GM19395 (cell line): ENCODE measurements around the gene DTNB.
"Not testable (repeated sequence)": the region's sequence is repeated elsewhere in the genome, so short reads cannot be mapped to it uniquely, and the experiment has no call there.

ENCODE experiments used
- ATAC-seq: cut with Tn5 transposase; IDR thresholded peaks from one replicate; pipeline ENCODE4 v1.9.1; 2021; ENCODE audit warnings: mild to moderate bottlenecking, moderate library complexity; ENCODE audit not compliant: unreplicated experiment

DTNB gene

DNA sequence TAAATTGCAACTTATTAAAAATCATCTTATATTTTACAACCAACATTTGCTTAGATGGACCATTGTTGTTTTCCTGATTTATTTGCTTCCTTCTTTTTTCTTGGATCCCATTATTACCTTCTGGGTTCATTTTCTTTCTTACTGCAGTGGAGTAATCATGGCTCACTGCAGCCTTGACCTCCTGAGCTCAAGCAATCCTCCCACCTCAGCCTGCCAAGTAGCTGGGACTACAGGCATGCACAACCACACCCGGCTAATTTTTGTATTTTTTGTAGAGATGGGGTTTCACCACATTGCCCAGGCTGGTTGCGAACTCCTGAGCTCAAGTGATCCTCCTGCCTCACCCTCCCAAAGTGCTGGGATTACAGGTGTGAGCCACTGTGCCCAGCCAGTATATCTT, 123.8 kb downstream of the DTNB start:
- not testable (repeated sequence) for ATAC-seq

GRCh38 chr2:25548601-25549000, 124.8 kb downstream of the DTNB start:
- no peak for ATAC-seq

DNA sequence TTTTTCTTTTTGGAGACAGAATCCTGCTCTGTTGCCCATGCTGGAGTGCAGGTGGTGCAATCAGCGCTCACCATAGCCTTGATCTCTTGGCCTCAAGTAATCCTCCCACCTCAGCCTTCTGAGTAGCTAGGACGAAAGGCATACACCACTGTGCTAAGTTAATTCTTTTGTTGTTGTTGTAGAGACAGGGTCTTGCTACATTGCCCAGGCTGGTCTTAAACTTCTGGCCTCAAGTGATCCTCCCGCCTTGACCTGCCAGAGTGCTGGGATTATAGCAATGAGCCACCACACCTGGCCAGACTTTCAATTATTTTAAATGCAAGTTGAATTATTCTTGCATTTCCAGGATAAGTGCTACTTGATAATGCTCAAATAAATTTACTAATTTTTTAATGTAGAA, 126.5 kb downstream of the DTNB start:
- ATAC-seq = no peak

DNA sequence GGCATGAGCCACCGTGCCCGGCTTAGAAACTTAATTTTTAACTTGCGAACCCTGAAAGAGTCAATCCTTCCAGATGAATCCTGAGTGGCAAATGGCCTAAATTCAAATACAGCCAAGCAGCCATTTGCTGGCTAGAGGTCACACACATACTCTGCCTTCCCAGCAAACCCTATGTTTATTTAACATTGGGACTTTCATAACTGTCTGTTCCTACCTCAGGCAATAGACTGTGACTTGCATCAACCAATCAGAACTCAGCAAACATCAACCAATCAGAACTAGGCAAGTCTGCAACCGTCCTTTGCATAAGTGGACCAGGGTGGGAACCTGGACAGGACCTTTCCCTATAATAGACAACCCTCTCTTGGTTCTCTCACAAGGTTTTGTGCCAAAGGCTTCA, 127.5 kb downstream of the DTNB start:
- ATAC-seq = no peak

DNA sequence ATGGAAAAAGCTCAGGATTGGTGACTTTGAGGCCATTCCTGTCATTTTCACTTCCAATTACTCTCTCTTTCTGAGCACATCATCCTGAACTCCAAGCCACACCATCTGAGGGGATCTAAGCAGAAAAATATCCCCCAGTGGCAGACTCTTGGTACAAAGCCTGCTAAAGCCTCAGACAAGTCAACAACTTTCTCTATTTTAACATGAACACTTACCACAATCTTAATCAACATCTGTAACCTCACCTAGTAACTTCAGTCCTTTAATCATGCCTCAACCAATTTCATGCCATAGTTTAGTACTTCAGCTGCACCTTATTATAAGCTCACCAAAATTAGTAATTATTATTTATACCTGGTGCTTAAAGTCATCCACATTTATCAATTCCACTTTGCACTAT, 128.9 kb downstream of the DTNB start:
- ATAC-seq = no peak

DNA sequence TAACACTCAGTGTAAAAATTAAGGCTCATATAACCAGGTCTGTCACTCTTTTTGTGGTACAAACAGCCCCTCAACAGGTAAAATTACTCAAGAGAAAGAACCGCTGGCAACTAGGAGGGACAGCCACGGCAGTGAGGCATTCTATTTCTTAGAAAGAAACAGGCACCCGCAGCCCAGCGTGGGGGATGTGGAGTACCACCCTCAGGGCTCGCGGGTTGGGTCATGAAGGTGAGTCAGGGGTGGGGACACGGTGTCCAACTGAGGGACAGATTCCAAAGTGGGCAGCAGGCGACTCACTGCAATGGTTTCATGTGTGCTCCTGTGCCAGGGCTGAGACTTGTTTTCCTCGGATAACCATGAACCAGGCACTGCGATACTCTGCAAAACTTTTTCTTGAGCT, 129.4 kb downstream of the DTNB start:
- ATAC-seq = no peak

- ATAC-seq = no peak
Observed at GRCh38 chr2:25541378-25541777, 132.0 kb downstream of the DTNB start.

- no peak for ATAC-seq
Observed at GRCh38 chr2:25539136-25539535, 134.2 kb downstream of the DTNB start.

DNA sequence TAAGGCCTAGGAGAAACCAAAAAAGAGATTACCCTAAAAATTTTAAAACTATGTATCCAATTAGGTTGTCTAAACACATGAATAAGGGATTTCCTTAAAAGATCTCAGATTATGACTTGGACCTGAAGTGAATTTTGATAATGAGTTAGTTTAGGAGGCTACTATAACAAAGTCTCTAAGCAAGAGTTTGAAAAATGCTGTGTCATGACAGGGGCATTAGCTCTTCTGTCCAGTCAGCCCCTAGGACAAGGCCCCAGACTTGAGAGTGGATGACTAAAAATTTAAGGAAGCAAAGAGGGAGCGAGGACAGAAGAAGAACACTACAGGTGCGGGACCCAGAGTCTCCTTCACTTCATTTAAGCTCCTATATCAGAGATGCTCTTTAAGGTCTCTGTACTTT, 135.9 kb downstream of the DTNB start:
- ATAC-seq = no peak

DNA sequence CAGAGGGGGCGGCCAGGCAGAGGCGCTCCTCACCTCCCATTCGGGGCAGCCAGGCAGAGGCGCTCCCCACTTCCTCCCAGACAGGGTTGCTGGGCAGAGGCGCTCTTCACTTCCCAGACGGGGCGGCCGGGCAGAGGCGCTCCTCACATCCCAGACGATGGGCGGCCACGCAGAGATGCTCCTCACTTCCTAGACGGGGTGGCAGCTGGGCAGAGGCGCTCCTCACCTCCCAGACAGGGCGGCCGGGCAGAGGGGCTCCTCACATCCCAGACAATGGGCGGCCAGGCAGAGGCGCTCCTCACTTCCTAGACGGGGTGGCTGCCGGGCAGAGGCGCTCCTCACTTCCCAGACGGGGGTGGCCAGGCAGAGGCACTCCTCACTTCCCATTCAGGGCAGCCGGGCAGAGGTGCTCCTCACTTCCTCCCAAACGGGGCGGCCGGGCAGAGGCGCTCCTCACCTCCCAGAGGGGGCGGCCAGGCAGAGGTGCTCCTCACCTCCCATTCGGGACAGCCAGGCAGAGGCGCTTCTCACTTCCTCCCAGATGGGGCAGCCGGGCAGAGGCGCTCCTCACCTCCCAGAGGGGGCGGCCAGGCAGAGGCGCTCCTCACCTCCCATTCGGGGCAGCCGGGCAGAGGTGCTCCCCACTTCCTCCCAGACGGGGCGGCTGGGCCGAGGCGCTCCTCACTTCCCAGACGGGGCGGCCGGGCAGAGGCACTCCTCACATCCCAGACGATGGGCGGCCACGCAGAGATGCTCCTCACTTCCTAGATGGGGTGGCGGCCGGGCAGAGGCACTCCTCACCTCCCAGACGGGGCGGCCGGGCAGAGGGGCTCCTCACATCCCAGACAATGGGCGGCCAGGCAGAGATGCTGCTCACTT, 137.7 kb downstream of the DTNB start:
- not testable (repeated sequence) for ATAC-seq

- ATAC-seq = not testable (repeated sequence)
Observed at GRCh38 chr2:25534937-25535336, 138.4 kb downstream of the DTNB start.

DNA sequence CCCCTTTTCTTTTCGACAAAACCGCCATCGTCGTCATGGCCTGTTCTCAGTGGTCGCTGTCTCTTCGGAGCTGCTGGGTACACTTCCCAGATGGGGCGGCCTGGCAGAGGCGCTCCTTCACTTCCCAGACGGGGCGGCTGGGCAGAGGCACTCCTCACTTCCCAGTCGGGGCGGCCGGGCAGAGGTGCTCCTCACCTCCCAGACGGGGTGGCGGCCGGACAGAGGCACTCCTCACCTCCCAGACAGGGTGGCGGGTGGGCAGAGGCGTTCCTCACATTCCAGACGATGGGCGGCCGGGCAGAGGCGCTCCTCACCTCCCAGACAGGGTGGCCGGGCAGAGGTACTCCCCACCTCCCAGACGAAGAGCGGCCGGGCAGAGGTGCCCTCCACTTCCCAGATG, 138.9 kb downstream of the DTNB start:
- no peak for ATAC-seq

DNA sequence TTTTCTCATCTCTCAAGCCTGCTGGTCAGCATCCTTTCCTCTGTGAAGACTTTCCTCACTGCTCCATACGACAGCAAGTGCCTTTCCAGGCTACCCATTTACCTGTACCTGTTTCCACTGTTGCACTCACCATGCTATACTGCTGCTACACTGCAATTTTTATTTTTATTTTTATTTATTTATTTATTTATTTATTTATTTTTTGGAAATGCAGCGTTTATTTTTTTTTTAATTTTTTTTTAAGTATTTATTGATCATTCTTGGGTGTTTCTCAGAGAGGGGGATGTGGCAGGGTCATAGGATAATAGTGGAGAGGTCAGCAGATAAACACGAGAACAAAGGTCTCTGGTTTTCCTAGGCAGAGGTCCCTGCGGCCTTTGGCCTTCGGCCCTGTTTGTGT, 139.6 kb downstream of the DTNB start:
- not testable (repeated sequence) for ATAC-seq

GRCh38 chr2:25532521-25532920, 140.9 kb downstream of the DTNB start:
- ATAC-seq = no peak

DNA sequence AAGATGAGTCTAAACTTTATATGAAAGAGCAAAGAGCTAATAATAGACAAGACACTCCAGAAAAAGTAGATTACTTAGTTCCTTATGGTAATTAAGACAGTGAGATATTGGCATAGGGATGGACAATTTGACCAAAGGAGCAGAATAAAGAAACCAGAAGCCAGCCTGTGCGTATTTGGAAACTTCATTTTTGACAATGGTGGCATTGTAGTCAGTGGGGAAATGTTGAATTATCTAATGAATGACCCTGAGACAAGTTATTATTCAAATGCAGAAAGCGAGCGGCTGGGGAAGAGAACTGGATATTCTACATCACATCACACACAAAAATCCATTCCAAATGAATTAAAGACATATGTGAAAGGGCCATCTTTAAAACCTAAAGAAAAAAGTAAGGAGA, 144.3 kb downstream of the DTNB start:
- no peak for ATAC-seq

DNA sequence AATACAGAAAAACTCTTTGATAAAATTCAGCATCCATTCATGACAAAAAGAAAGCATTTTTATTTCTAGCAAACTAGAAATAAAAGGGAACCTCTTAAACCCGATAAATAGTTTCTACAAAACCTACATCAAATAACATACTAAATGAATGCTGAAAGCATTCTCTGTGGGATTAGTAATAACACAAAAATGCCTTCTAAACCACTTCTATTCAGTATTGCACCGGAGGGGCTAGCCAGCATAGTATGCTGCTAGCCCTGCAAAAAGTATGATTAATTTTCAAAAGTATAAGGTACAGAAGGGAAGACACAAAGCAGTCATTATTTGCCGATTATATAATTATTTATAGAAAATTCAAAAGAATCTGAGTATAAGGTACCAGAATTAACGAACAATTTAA, 145.2 kb downstream of the DTNB start:
- no peak for ATAC-seq

DNA sequence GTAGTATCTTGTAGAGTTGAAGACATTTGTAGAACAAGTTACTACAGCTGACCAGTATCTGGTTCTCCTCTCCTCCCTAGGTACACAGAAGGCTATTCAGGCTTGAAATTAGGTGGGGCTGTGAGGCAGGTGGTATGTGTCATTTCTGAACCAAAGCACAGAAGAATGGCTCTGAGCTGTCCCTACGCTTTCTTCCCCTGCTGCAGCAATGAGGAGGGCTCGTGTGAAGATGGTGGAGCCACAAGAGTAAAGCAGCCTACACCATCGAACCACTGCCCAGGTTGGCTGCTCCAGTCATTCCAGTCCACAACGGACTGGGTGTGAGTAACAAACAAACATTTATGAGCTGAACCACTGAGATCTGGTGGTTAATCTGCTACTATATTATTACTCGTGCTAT, 148.9 kb downstream of the DTNB start:
- ATAC-seq = peak; percentile 53

DNA sequence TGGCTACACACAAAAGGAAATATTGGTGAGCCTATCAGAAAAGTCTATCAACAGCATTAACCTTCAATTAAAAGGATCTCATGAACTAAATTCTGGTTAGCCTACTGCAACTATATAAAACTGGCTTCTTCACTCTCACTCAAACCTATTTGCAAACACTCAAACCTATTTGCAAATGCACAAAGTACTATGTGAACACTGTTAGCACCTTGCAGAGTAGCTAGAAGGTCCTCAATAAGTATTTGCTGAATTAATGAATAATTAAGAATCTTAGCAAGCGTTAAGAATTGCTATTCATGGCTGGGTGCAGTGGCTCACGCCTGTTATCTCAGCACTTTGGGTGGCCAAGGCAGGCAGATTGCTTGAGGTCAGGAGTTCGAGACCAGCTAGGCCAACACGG, 150.3 kb downstream of the DTNB start:
- ATAC-seq = no peak

- peak; percentile 85 for ATAC-seq
Observed at GRCh38 chr2:25521665-25522387, 151.6 kb downstream of the DTNB start.

DNA sequence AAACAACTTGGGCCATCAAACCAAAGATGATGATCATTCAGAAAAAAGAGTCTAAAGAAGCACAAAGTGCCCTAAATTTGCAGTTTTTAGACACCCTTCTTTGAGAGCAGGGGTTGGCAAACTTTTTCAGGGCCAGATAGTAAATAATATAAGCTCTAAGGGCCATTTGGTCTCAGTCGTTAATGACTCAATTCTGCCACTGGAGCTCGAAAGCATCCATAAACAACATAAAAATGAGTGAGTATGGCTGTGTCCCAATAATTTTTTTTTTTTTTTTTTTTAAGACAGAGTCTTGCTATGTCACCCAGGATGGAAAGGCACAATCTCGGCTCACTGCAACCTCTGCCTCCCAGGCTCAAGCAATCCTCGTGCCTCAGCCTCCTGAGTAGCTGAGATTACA, 152.3 kb downstream of the DTNB start:
- ATAC-seq = no peak

GRCh38 chr2:25517701-25518100, 155.7 kb downstream of the DTNB start:
- no peak for ATAC-seq

DNA sequence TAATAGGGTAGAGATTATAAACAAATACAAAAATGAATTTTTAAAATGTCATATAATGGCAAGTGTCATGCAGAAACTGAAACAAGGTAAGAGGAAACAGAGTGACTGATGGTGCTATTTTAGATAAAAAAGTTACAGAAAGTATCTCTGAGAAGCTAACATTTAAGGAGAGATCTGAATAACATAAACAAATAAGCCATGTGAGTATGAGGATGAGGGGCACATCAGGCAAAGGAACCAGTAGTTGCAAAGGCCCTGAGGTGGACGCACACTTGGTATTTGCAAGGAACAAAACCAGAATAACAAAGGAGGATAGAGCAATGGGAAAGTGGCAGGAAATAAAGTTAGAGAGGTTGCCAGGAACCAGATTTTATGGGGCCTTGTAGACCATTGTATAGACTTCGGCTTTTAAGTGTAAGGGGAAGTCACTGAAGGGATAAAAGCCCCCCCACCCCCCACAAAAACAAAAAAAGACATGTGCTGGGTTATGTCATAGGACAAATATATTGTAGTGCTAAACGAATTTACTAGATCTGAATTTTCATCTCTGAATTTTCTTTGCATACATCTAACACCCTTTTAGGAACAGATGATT, 159.2 kb downstream of the DTNB start:
- ATAC-seq = peak; percentile 60
